Caco-2 (cell line): ENCODE data around the gene DYNC1H1. TPM values are rescaled to one million over a fixed set of nuclear protein-coding genes. Genes with fewer than 3 reads are reported as not detected.

ENCODE experiments used
- BruUV-seq: library from RNA; stranded (reverse); fragments of 400-500 nt; replicated peaks from 2 replicates; lab custom pipeline; 2021; lab: Mats Ljungman, UMichigan
- CTCF ChIA-PET: fragments of 300-600 bp; sonication (Branson Sonifier 250); formaldehyde crosslinking; loops from one replicate; lab custom pipeline; 2022; ENCODE audit warnings: antibody characterized with exemption; lab: Charles Lee
- POLR2A ChIA-PET: fragments of 300-600 bp; sonication (Branson Sonifier 250); formaldehyde crosslinking; loops from one replicate; lab custom pipeline; 2022; ENCODE audit warnings: antibody characterized with exemption; lab: Charles Lee
- DNase-seq, 2 experiments: peaks; one replicate each; pipeline versions ENCODE4 v3.0.0 to v3.0.0-alpha.2; 2020 to 2022
- H3K27me3 ChIP-seq: replicated peaks from 2 replicates; pipeline ENCODE4 v1.6.0; 2011; ENCODE audit warnings: low read length; ENCODE audit not compliant: control insufficient read depth, insufficient read depth
- H3K36me3 ChIP-seq: 2 replicates; pipeline ENCODE4 v1.5.1; 2011; ENCODE audit warnings: low read length; ENCODE audit not compliant: control insufficient read depth, insufficient read depth
- H3K4me1 ChIP-seq: fragments of 250-450 bp; sonication (Bioruptor Pico); 2 replicates; pipeline ENCODE4 v1.5.1; 2020; ENCODE audit warnings: mild to moderate bottlenecking
- H3K4me3 ChIP-seq: 2 replicates; pipeline ENCODE4 v1.5.1; 2011; ENCODE audit warnings: low read depth, mild to moderate bottlenecking, control low read depth, low read length
- H3K9me3 ChIP-seq: fragments of 250-450 bp; sonication (Bioruptor Pico); 2 replicates; pipeline ENCODE4 v1.5.1; 2020; ENCODE audit warnings: mild to moderate bottlenecking, moderate library complexity
- H3K27ac Mint-ChIP-seq: one replicate; pipeline ENCODE4 v1.8.0; 2022; ENCODE audit warnings: mixed read lengths; ENCODE audit not compliant: unreplicated experiment
- H3K27me3 Mint-ChIP-seq: one replicate; pipeline ENCODE4 v1.8.0; 2022; ENCODE audit warnings: mixed read lengths; ENCODE audit not compliant: insufficient read depth, unreplicated experiment
- H3K36me3 Mint-ChIP-seq: one replicate; pipeline ENCODE4 v1.8.0; 2022; ENCODE audit warnings: mild to moderate bottlenecking, mixed read lengths; ENCODE audit not compliant: insufficient read depth, unreplicated experiment
- H3K4me1 Mint-ChIP-seq: one replicate; pipeline ENCODE4 v1.8.0; 2022; ENCODE audit warnings: low read depth, mixed read lengths; ENCODE audit not compliant: unreplicated experiment
- H3K4me3 Mint-ChIP-seq: one replicate; pipeline ENCODE4 v1.8.0; 2022; ENCODE audit warnings: mild to moderate bottlenecking, moderate library complexity, mixed read lengths; ENCODE audit not compliant: unreplicated experiment
- H3K9me3 Mint-ChIP-seq: one replicate; pipeline ENCODE4 v1.8.0; 2022; ENCODE audit warnings: mixed read lengths; ENCODE audit not compliant: unreplicated experiment
- intact Hi-C: fragments of 100-400 bp; cut with micrococcal nuclease; formaldehyde crosslinking; loops from one replicate; pipeline ENCODE4 v1.10.0; 2022; ENCODE audit not compliant: unreplicated experiment
- total RNA-seq: library from RNA; stranded (reverse); gene quantifications from 2 replicates; pipeline ENCODE4 v1.2.3, GENCODE V29; 2022
- TF ChIP-seq, protein P1 (sequence below), 2 experiments: fragments of 200-600 bp in 1 of 2; IDR thresholded peaks; 1 replicate in 1 of 2; 2 replicates in 1 of 2; pipeline versions ENCODE4 v1.5.1 to v1.8.0; 2011 to 2022; ENCODE audit warnings: antibody characterized with exemption in 1 of 2, control low read depth in 1 of 2, inconsistent platforms in 1 of 2, low read depth in 1 of 2, low read length in 1 of 2, mild to moderate bottlenecking in 1 of 2, moderate library complexity in 1 of 2; ENCODE audit not compliant: insufficient read depth in 1 of 2, severe bottlenecking in 1 of 2, unreplicated experiment in 1 of 2

Gene DYNC1H1
- total RNA-seq, 1 experiment from 2014 or later = 351 TPM

DNA sequence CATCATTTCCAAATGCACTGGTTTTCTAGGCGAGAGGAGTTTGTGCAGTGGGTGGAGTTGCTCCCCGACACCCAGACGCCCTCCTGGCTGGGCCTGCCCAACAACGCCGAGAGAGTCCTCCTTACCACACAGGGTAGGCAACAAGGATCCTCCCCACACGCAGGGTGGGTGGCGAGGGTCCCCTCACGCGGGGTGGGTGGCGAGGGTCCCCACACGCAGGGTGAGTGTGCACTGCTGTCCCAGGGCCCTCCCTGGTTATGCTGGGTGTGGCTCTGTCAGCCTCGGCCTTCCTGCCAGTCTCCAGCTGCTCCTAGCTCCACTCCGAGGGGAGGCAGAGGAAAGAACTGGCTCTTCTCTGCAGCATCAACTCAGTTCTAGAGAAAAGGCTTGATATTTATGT, 80.2 kb downstream of the DYNC1H1 start:
- H3K36me3 ChIP-seq = peaks cover 5% of the 10 kb centered on the region; the same call in 1 of the 2 replicates
- CTCF ChIA-PET = no interaction called here
- H3K9me3 Mint-ChIP-seq = no peaks in the 10 kb centered on the region

GRCh38 chr14:102046337-102047278, 82.2 kb downstream of the DYNC1H1 start:
- ChIA-PET CTCF (interaction anchor here (0.6 to 2.1 kb wide), 9 partner anchors 11 to 1669 kb away, joined by 3 to 24 read pairs (median 4); partner anchors contain the start of genes MOK and XRCC3), POLR2A (interaction anchor here (1.0 kb wide), 1 partner anchor 41 kb away, joined by 13 read pairs; no protein-coding TSS in a partner anchor)
- H3K27me3 Mint-ChIP-seq = no peaks in the 10 kb centered on the region
- no peak overlapping the region for H3K4me3 Mint-ChIP-seq
- H3K9me3 Mint-ChIP-seq = no peaks in the 10 kb centered on the region
- peaks cover 3% of the 10 kb centered on the region; the same call in 1 of the 2 replicates for H3K36me3 ChIP-seq
- H3K4me3 ChIP-seq = no peak overlapping the region
- peak; percentile 83 to 88 for DNase-seq
- intact Hi-C loops = loop anchor here (1.0 to 10.0 kb wide), 4 partner anchors 17 to 161 kb away; partner anchors contain the start of gene DYNC1H1
- BruUV-seq = no TSS peak
- H3K9me3 ChIP-seq = no peaks in the 10 kb centered on the region
- H3K4me1 Mint-ChIP-seq = no peaks in the 10 kb centered on the region
- TF ChIP-seq, protein P1, sequence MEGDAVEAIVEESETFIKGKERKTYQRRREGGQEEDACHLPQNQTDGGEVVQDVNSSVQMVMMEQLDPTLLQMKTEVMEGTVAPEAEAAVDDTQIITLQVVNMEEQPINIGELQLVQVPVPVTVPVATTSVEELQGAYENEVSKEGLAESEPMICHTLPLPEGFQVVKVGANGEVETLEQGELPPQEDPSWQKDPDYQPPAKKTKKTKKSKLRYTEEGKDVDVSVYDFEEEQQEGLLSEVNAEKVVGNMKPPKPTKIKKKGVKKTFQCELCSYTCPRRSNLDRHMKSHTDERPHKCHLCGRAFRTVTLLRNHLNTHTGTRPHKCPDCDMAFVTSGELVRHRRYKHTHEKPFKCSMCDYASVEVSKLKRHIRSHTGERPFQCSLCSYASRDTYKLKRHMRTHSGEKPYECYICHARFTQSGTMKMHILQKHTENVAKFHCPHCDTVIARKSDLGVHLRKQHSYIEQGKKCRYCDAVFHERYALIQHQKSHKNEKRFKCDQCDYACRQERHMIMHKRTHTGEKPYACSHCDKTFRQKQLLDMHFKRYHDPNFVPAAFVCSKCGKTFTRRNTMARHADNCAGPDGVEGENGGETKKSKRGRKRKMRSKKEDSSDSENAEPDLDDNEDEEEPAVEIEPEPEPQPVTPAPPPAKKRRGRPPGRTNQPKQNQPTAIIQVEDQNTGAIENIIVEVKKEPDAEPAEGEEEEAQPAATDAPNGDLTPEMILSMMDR (IDR thresholded peaks at IDR 0.05; ENCODE audit: insufficient read depth in 1 of 2, low read depth in 1 of 2, low read length in 1 of 2, severe bottlenecking in 1 of 2, unreplicated experiment in 1 of 2) = peak; percentile 52 to 81
- no peaks in the 10 kb centered on the region for H3K27me3 ChIP-seq
- peaks cover 75% of the 10 kb centered on the region for H3K36me3 Mint-ChIP-seq
- no peaks in the 10 kb centered on the region for H3K4me1 ChIP-seq
- no peak overlapping the region for H3K27ac Mint-ChIP-seq

More for the DNA sequence above, 80.2 kb downstream of the DYNC1H1 start:
- peaks cover 80% of the 10 kb centered on the region for H3K36me3 Mint-ChIP-seq
- no peak overlapping the region for H3K4me3 ChIP-seq
- H3K4me3 Mint-ChIP-seq = no peak overlapping the region
- H3K4me1 Mint-ChIP-seq = no peaks in the 10 kb centered on the region
- POLR2A ChIA-PET = no interaction called here
- no peaks in the 10 kb centered on the region for H3K4me1 ChIP-seq
- TF ChIP-seq, protein P1 (IDR thresholded peaks at IDR 0.05; ENCODE audit: insufficient read depth in 1 of 2, low read depth in 1 of 2, low read length in 1 of 2, severe bottlenecking in 1 of 2, unreplicated experiment in 1 of 2) = no peak
- H3K27me3 ChIP-seq = no peaks in the 10 kb centered on the region
- H3K9me3 ChIP-seq = no peaks in the 10 kb centered on the region
- intact Hi-C loops = loop anchor here (10.0 kb wide), 1 partner anchor 80 kb away; the partner anchor contains the start of gene DYNC1H1
- no peak overlapping the region for H3K27ac Mint-ChIP-seq
- H3K27me3 Mint-ChIP-seq = no peaks in the 10 kb centered on the region
- no peak for DNase-seq
- BruUV-seq = no TSS peak

DNA sequence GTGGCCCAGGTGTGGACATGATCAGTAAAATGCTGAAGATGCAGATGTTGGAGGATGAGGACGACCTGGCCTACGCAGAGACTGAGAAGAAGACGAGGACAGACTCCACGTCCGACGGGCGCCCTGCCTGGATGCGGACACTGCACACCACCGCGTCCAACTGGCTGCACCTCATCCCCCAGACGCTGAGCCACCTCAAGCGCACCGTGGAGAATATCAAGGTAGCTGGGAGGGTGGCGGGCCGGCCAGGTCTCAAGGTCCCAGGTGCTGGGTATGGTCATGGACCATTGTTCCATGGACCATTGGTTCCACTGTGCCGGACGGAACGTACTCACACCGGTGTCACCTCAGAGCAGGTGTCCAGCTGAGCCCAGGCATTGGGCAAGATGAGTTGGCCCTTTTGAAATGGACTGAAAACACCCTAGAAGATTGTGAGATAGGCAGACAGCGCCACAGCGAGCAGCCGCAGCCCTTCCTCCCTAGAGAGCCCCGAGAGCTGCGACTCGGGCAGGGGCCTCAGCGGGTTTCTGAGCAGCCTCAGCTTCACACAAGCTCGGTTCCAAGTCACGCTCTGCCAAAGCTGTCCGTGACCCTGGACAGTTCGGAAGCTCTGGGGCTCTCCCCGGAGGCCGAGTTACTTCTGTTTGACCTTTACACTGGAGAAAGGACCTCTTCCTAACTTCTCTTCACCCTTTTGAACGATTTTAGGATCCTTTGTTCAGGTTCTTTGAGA, 83.6 kb downstream of the DYNC1H1 start:
- H3K27me3 ChIP-seq = no peaks in the 10 kb centered on the region
- POLR2A ChIA-PET = no interaction called here
- no peaks in the 10 kb centered on the region for H3K9me3 ChIP-seq
- H3K36me3 Mint-ChIP-seq = peaks cover 70% of the 10 kb centered on the region
- no peak for DNase-seq
- no peak overlapping the region for H3K4me3 ChIP-seq
- H3K4me1 Mint-ChIP-seq = no peaks in the 10 kb centered on the region
- BruUV-seq = no TSS peak
- peaks cover 3% of the 10 kb centered on the region; the same call in 1 of the 2 replicates for H3K36me3 ChIP-seq
- H3K27me3 Mint-ChIP-seq = no peaks in the 10 kb centered on the region
- no peaks in the 10 kb centered on the region for H3K4me1 ChIP-seq
- H3K27ac Mint-ChIP-seq = no peak overlapping the region
- no peak overlapping the region for H3K4me3 Mint-ChIP-seq
- CTCF ChIA-PET = interaction anchor here (0.6 kb wide), 1 partner anchor 39 kb away, joined by 11 read pairs; no protein-coding TSS in a partner anchor
- intact Hi-C loops = loop anchor here (5.0 to 10.0 kb wide), 2 partner anchors 83 to 159 kb away; partner anchors contain the start of gene DYNC1H1
- TF ChIP-seq, protein P1 (IDR thresholded peaks at IDR 0.05; ENCODE audit: insufficient read depth in 1 of 2, low read depth in 1 of 2, low read length in 1 of 2, severe bottlenecking in 1 of 2, unreplicated experiment in 1 of 2) = no peak
- no peaks in the 10 kb centered on the region for H3K9me3 Mint-ChIP-seq
